Hematopoietic multipotent progenitor cell treated with erythropoietin and hydrocortisone succinate and interleukin-3 and kit ligand, for 15 days (in vitro differentiated cells): ENCODE data around the gene NSUN7.

Source experiments
- DNase-seq: peaks from one replicate; pipeline ENCODE4 v3.0.0-alpha.2; 2015; ENCODE audit warnings: low spot score

Gene NSUN7

DNA sequence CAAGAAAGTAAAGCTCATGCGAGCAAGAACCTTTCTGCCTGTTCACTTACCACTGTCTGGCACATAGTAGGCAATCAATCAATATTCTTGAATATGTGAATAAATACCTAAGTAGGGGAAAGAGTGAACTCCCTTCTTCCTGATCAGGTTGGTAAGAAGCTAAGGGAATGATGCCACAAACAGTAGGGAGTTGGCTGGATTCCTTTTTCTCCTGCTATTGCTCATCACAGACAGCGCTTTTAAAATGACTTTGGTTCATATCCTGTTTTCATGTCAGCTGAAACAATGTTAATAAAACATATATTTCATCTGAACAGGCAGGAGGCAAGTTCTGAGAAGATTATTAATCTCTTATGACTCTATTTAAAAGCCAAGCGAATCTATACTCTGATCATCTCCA is 99.2 kb downstream of the NSUN7 start:
- DNase-seq, result no peak

DNA sequence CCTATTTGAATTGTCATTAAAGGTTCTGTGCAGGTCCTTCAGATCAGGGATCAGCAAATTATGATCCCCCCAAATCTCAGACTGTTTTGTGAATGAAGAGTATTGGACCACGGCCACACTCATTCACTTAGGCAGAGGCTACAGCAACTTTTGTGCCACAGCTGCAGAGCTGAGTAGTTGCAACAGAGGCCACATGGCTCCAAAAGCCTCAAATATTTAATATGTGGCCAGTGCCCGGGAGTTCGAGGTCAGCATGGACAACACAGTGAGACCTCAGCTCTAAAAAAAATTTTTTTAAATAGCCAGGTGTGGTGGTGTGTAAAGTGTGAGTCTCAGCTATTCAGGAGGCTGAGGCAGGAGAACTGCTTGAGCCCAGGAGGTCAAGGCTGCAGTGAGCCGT is 100.7 kb downstream of the NSUN7 start:
- DNase-seq, result no peak

DNA sequence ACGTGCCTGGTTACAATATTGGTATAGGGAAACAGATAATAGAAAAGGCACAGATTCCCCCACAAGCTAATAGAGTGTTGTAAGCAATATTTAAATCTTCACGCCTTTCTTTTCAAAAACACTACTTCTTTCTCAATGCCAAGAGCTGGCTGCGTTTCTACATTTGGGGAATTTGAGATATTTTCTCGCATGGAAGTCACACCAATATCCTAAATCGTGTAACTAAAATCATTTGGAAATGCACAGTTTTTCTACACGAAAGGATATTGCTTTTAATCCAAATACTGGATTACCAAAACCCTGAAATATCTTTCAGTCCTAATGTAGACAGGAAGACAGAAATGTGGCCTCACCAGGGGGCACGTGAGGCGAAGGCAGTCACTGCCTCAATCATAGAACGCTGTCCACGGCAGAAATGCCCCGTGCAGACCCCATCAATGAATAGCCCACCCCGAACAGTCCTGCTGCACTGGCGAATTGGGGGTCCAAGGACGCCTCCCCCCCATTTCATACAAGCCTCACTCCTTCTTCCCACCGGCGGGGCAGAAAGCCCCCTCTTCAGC is 106.6 kb downstream of the NSUN7 start:
- no peak for DNase-seq

DNA sequence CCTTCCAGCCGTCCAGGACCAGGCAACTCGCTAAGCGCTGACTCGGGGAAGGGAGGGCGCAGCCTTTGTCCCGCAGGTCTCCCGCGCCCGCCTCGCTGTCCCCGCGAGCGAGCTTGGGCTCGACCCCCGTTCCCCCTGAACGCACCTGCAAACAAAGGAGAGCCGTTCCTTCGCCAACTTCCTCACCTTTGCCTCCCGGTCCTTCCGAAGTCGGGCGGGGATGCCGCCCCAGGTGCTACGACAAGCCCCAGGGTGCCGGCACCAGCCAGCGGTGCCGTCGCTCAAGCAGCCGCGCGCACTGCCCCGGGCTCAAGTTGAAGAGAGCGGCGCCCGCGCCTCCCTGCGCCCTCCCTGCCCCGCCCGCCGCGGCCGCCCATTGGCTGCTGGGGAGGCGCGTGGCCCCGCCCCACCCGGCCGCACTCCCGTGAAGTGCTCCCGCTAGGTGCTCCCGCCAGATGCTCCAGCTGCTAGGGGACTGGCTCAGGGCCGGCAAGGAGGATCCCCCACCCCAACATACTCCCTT is 107.1 kb downstream of the NSUN7 start:
- no peak for DNase-seq

DNA sequence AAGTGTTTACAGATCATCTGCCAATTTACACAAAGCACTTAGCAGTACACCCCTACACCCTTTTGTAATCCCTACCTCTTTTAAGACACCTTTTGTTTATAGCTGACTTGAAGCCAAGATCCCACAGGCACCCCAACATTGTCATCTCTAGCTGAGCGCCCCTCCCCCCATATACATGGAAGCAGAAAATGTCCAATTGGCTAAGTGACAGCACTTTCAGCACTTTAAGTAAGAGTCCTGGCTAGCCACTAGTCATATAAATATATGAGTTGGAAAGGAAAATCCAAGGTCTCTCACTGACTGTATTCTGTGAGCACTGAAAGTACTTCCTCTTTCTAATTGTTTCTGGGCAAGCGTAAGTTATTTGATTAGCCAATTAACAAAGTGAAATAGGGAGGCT is 108.2 kb downstream of the NSUN7 start:
- no peak for DNase-seq

DNA sequence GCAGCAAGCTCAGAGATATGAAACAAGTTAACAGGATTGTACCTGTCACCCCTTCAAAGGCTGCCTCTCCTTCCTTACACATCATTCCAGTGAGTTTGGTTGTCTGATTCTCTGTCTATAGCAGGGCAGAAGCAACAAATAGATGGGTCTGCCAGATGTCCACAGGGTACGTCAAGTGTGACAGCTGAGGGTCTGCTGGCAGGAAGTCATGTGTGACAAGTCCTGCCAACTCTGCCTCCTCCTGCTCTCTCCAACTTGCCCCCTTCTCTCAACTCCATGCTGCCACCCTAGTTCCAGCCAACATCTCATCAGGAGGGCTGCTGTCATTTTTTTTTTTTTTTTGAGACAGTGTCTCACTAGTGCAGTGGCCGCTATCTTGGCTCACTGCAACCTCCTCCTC is 109.2 kb downstream of the NSUN7 start:
- DNase-seq, result no peak
